22Rv1 (cell line): ENCODE data around the gene RASA3.

Experiments used
- CTCF ChIP-seq: fragments of 450-650 bp; IDR thresholded peaks from 2 replicates; pipeline ENCODE4 v1.5.1; 2017; ENCODE audit warnings: mild to moderate bottlenecking
- ZFX ChIP-seq: fragments of 450-650 bp; IDR thresholded peaks from 2 replicates; pipeline ENCODE4 v1.6.1; 2017; ENCODE audit warnings: antibody characterized with exemption, borderline replicate concordance

- no peak for TF ChIP-seq CTCF
- TF ChIP-seq ZFX: no peak
These were observed 175.9 kb downstream of the RASA3 start for GRCh38 chr13:113956571-113956970.
